HepG2 (cell line): ENCODE results near the gene PARP3. TPM values are rescaled to one million over a fixed set of nuclear protein-coding genes. Genes with fewer than 3 reads are reported as not detected.

Source experiments
- ARID3A ChIP-seq: IDR thresholded peaks from 2 replicates; pipeline ENCODE4 v1.6.1; 2012; ENCODE audit warnings: low read depth, low read length, improper control_type of control experiment
- CHCHD3 ChIP-seq: sonication (generic); formaldehyde crosslinking; IDR thresholded peaks from 2 replicates; pipeline ENCODE4 v1.8.0; 2022; ENCODE audit warnings: mild to moderate bottlenecking, missing genetic modification reagents, moderate library complexity
- KLF9 ChIP-seq: IDR thresholded peaks from 2 replicates; pipeline ENCODE4 v1.6.1; 2016; ENCODE audit warnings: low read depth
- MLXIP ChIP-seq: sonication (generic); formaldehyde crosslinking; IDR thresholded peaks from 2 replicates; pipeline ENCODE4 v1.9.0; 2021; ENCODE audit warnings: missing genetic modification reagents, borderline replicate concordance
- PBX3 ChIP-seq: sonication (generic); formaldehyde crosslinking; IDR thresholded peaks from 2 replicates; pipeline ENCODE4 v1.8.1; 2023; ENCODE audit warnings: missing genetic modification reagents, inconsistent platforms, borderline replicate concordance
- PHF8 ChIP-seq: sonication (generic); formaldehyde crosslinking; IDR thresholded peaks from 2 replicates; pipeline ENCODE4 v1.5.0; 2020; ENCODE audit warnings: missing genetic modification reagents
- SALL2 ChIP-seq: sonication (generic); formaldehyde crosslinking; IDR thresholded peaks from 2 replicates; pipeline ENCODE4 v1.8.1; 2023; ENCODE audit warnings: mild to moderate bottlenecking, missing genetic modification reagents, inconsistent platforms
- SOX6 ChIP-seq, 2 experiments: fragments of 450-650 bp in 1 of 2; sonication (generic) in 1 of 2; formaldehyde crosslinking in 1 of 2; IDR thresholded peaks; 2 replicates each; pipeline versions ENCODE4 v1.4.0 to v1.6.1; 2017 to 2020; ENCODE audit warnings: antibody characterized with exemption in 1 of 2, mild to moderate bottlenecking in 1 of 2, missing genetic modification reagents in 1 of 2
- STAG1 ChIP-seq: sonication (generic); formaldehyde crosslinking; IDR thresholded peaks from 2 replicates; pipeline ENCODE4 v1.4.0; 2020; ENCODE audit warnings: missing genetic modification reagents
- THAP11 ChIP-seq: IDR thresholded peaks from 2 replicates; pipeline ENCODE4 v1.6.1; 2016; ENCODE audit warnings: missing biosample characterization, missing genetic modification reagents
- ZBTB49 ChIP-seq: sonication (generic); formaldehyde crosslinking; IDR thresholded peaks from 2 replicates; pipeline ENCODE4 v1.4.0; 2020; ENCODE audit warnings: missing genetic modification reagents, borderline replicate concordance
- ZBTB8A ChIP-seq: sonication (generic); formaldehyde crosslinking; IDR thresholded peaks from 2 replicates; pipeline ENCODE4 v1.4.0; 2020; ENCODE audit warnings: mild to moderate bottlenecking, low read depth, missing genetic modification reagents, borderline replicate concordance
- ZMAT5 ChIP-seq: sonication (generic); formaldehyde crosslinking; IDR thresholded peaks from 2 replicates; pipeline ENCODE4 v1.5.0; 2020; ENCODE audit warnings: mild to moderate bottlenecking, low read depth, missing genetic modification reagents, borderline replicate concordance
- ZNF124 ChIP-seq: sonication (generic); formaldehyde crosslinking; IDR thresholded peaks from 2 replicates; pipeline ENCODE4 v1.4.0; 2020; ENCODE audit warnings: missing genetic modification reagents
- ZNF431 ChIP-seq: sonication (generic); formaldehyde crosslinking; IDR thresholded peaks from 2 replicates; pipeline ENCODE4 v1.9.0; 2022; ENCODE audit warnings: missing genetic modification reagents, low read depth, mild to moderate bottlenecking, borderline replicate concordance
- ZNF44 ChIP-seq: sonication (generic); formaldehyde crosslinking; IDR thresholded peaks from 2 replicates; pipeline ENCODE4 v1.5.1; 2020; ENCODE audit warnings: mild to moderate bottlenecking, missing genetic modification reagents
- polyA plus RNA-seq, 8 experiments: library from polyadenylated mRNA; depleted of rRNA in 3 of 8; stranded (reverse) in 7 of 8; unstranded in 1 of 8; fragments of >200 nt; fragmentation: Illumina TruSeq in 4 of 8; extraction: Trizol in 4 of 8; gene quantifications; 2 replicates each; pipeline versions ENCODE4 v1.2.1 to v1.2.3, GENCODE V29; 2011 to 2016; ENCODE audit warnings: low read depth in 4 of 8, missing spikeins in 1 of 8, mixed read lengths in 1 of 8; ENCODE audit not compliant: insufficient read depth in 1 of 8
- total RNA-seq, 5 experiments: library from RNA; depleted of rRNA; stranded (reverse); fragments of >200 nt; fragmentation: Illumina TruSeq; extraction: Trizol; gene quantifications; 2 replicates each; pipeline ENCODE4 v1.2.3, GENCODE V29; 2016; ENCODE audit warnings: low read depth in 1 of 5

PARP3 gene
- total and polyA plus RNA-seq, 2 of the 13 experiments (the other 11 are each of a cell fraction or from before 2014, with no cell fraction given): 11.2 to 21.5 TPM

- no peak for TF ChIP-seq MLXIP (CRISPR knock-in tag)
- no peak for TF ChIP-seq ZBTB49 (CRISPR knock-in tag)
- peak; percentile 61; the same call in 1 of the 2 replicates for TF ChIP-seq ZNF431
- no peak for TF ChIP-seq ZBTB8A (CRISPR knock-in tag)
- no peak for TF ChIP-seq ZMAT5
- no peak for TF ChIP-seq SOX6 (IDR thresholded peaks at IDR 0.05)
- peak; percentile 68 for TF ChIP-seq SOX6 (CRISPR knock-in tag; IDR thresholded peaks at IDR 0.05)
- TF ChIP-seq ZNF44 (CRISPR knock-in tag): 0 out of 2 replicates have a peak, but pooled peaks have one; percentile 48
- TF ChIP-seq ARID3A: no peak; the same call in 1 of the 2 replicates
- TF ChIP-seq STAG1 (CRISPR knock-in tag): peak; percentile 57
- TF ChIP-seq PHF8 (CRISPR knock-in tag): peak; percentile 4; the same call in 1 of the 2 replicates
- TF ChIP-seq PBX3 (CRISPR knock-in tag): no peak
- TF ChIP-seq SALL2 (CRISPR knock-in tag): no peak
- peak; percentile 67; the same call in 1 of the 2 replicates for TF ChIP-seq ZNF124
- no peak for TF ChIP-seq KLF9 (CRISPR knock-in tag)
- TF ChIP-seq THAP11 (CRISPR knock-in tag): peak; percentile 67
- TF ChIP-seq CHCHD3: no peak
Measured at GRCh38 chr3:51982352-51982837, 40.2 kb downstream of the PARP3 start (continued).
